SU-DHL-6 (cell line): ENCODE data around the gene COX6B1.

Source experiments
- H2AFZ ChIP-seq: fragments of 200-600 bp; sonication (generic); 2 replicates; pipeline ENCODE4 v1.6.1; 2014; ENCODE audit warnings: low read depth, mild to moderate bottlenecking, moderate library complexity, mixed read lengths, antibody characterized with exemption, low read length; ENCODE audit not compliant: severe bottlenecking
- H3F3A ChIP-seq: fragments of 200-600 bp; shearing (Covaris generic); 2 replicates; pipeline ENCODE4 v1.6.0; 2016; ENCODE audit warnings: antibody characterized with exemption, mild to moderate bottlenecking; ENCODE audit not compliant: insufficient read depth
- H3K27ac ChIP-seq: fragments of 200-600 bp; sonication (generic); 2 replicates; pipeline ENCODE4 v1.5.1; 2016; ENCODE audit warnings: low read depth, mild to moderate bottlenecking, low read length, moderate library complexity, mixed read lengths
- H3K27me3 ChIP-seq: fragments of 200-600 bp; sonication (generic), shearing (Covaris generic); 2 replicates; pipeline ENCODE4 v1.6.0; 2014; ENCODE audit warnings: mild to moderate bottlenecking, low read length
- H3K36me3 ChIP-seq: fragments of 200-600 bp; sonication (generic); 2 replicates; pipeline ENCODE4 v1.6.1; 2014; ENCODE audit warnings: mild to moderate bottlenecking, low read length, mixed read lengths
- H3K4me2 ChIP-seq: fragments of 300-600, 200-600 bp; shearing (Covaris generic), sonication (generic); 2 replicates; pipeline ENCODE4 v1.6.0; 2014; ENCODE audit warnings: low read length, low read depth, mild to moderate bottlenecking; ENCODE audit not compliant: poor library complexity, severe bottlenecking
- H3K4me3 ChIP-seq: fragments of 200-600 bp; sonication (generic); 2 replicates; pipeline ENCODE4 v1.5.1; 2014; ENCODE audit warnings: antibody characterized with exemption, low read length, mild to moderate bottlenecking, mixed read lengths; ENCODE audit not compliant: insufficient read depth, poor library complexity, severe bottlenecking
- H3K79me2 ChIP-seq: fragments of 200-600 bp; sonication (generic); 2 replicates; pipeline ENCODE4 v1.6.1; 2014; ENCODE audit warnings: mild to moderate bottlenecking, low read length, moderate library complexity; ENCODE audit not compliant: insufficient read depth
- H3K9ac ChIP-seq: fragments of 200-600 bp; sonication (generic); 2 replicates; pipeline ENCODE4 v1.7.0; 2014; ENCODE audit warnings: mild to moderate bottlenecking, low read length
- H3K9me2 ChIP-seq: fragments of 200-600 bp; sonication (generic); replicated peaks from 2 replicates; pipeline ENCODE4 v1.6.1; 2014; ENCODE audit warnings: low read length; ENCODE audit not compliant: insufficient read depth
- H3K9me3 ChIP-seq: fragments of 200-600 bp; sonication (generic); 2 replicates; pipeline ENCODE4 v1.6.1; 2014; ENCODE audit warnings: low read length, mixed read lengths; ENCODE audit not compliant: insufficient read depth
- H4K20me1 ChIP-seq: fragments of 200-600 bp; sonication (generic); 2 replicates; pipeline ENCODE4 v1.6.1; 2014; ENCODE audit warnings: low read depth, mild to moderate bottlenecking, antibody characterized with exemption, low read length, moderate library complexity, mixed read lengths
- CTCF ChIP-seq: fragments of 200-600 bp; sonication (generic); IDR thresholded peaks from one replicate; pipeline ENCODE4 v1.5.1; 2017; ENCODE audit warnings: antibody characterized with exemption, mild to moderate bottlenecking, low read length, moderate library complexity; ENCODE audit not compliant: insufficient read depth, poor library complexity, severe bottlenecking
- EZH2phosphoT487 ChIP-seq: fragments of 200-600 bp; sonication (generic), shearing (Covaris generic); conservative IDR thresholded peaks from 2 replicates; pipeline ENCODE4 v1.6.1; 2018; ENCODE audit warnings: mild to moderate bottlenecking, antibody characterized with exemption, low read length, moderate library complexity, mixed read lengths

The COX6B1 gene

DNA sequence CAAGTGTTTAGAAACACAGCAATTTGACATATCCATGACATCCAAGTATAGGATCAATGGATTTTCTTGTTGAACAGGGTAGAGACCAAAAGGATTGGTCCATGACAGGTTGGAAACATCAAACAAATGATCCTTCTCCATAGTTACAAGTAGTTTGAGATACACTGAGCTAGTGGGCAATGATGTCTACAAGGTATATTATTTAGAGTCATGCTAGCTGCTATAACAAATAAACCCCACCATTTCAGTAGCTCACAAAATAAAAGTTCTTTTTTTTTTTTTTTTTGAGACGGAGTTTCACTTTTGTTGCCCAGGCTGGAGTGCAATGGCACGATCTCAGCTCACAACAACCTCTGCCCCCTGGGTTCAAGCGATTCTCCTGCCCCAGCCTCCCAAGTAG, 40.5 kb upstream of the COX6B1 start:
- TF ChIP-seq EZH2phosphoT487 (no peak), CTCF (no peak)
- H3K27me3 ChIP-seq, result no peaks in the 10 kb centered on the region
- H3K36me3 ChIP-seq, result no peaks in the 10 kb centered on the region
- H3K79me2 ChIP-seq, result no peaks in the 10 kb centered on the region
- no peak overlapping the region for H3K9ac ChIP-seq
- no peaks in the 10 kb centered on the region for H3F3A ChIP-seq
- H3K27ac ChIP-seq, result no peak overlapping the region
- no peaks in the 10 kb centered on the region for H3K9me3 ChIP-seq
- H4K20me1 ChIP-seq, result no peaks in the 10 kb centered on the region
- H3K4me3 ChIP-seq, result no peak overlapping the region
- no peak overlapping the region for H3K4me2 ChIP-seq
- H3K9me2 ChIP-seq, result no peaks in the 10 kb centered on the region
- no peak overlapping the region for H2AFZ ChIP-seq

DNA sequence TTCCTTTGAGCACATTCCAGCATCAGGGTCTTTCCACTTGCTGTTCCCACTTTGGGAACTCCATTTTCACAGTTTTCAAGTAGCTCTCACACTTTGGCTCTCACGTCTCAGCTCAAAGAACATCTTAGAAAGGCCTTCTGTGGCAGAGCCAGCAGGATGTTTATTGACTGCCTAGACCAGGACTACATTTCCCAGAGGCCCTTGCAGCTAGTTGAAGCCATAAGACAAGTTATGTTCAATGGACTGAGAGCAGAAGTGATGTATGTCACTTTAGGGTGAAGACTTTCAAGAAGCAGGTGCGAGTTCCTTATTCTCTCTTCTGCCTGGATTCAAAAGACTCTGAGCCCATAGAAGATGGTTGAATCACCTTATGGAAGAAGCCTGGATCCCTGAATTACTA, 39.9 kb upstream of the COX6B1 start:
- no peaks in the 10 kb centered on the region for H3K9me2 ChIP-seq
- no peak for TF ChIP-seq EZH2phosphoT487
- TF ChIP-seq CTCF, result no peak
- no peak overlapping the region for H2AFZ ChIP-seq
- H3K27ac ChIP-seq, result no peak overlapping the region
- H3K36me3 ChIP-seq, result no peaks in the 10 kb centered on the region
- H3K4me2 ChIP-seq, result no peak overlapping the region
- no peak overlapping the region for H3K9ac ChIP-seq
- no peaks in the 10 kb centered on the region for H4K20me1 ChIP-seq
- no peaks in the 10 kb centered on the region for H3F3A ChIP-seq
- peaks cover 5% of the 10 kb centered on the region; the same call in 1 of the 2 replicates for H3K79me2 ChIP-seq
- no peak overlapping the region for H3K4me3 ChIP-seq
- H3K9me3 ChIP-seq, result no peaks in the 10 kb centered on the region
- H3K27me3 ChIP-seq, result no peaks in the 10 kb centered on the region

GRCh38 chr19:35609851-35610353, 38.2 kb upstream of the COX6B1 start:
- H3K9me3 ChIP-seq, result no peaks in the 10 kb centered on the region
- H3K4me2 ChIP-seq, result no peak overlapping the region
- H3K27me3 ChIP-seq, result no peaks in the 10 kb centered on the region
- no peaks in the 10 kb centered on the region for H4K20me1 ChIP-seq
- H3F3A ChIP-seq, result no peaks in the 10 kb centered on the region
- H3K36me3 ChIP-seq, result no peaks in the 10 kb centered on the region
- no peaks in the 10 kb centered on the region for H3K9me2 ChIP-seq
- H3K4me3 ChIP-seq, result no peak overlapping the region
- H3K9ac ChIP-seq, result no peak overlapping the region
- no peak overlapping the region for H2AFZ ChIP-seq
- no peak overlapping the region for H3K27ac ChIP-seq
- peaks cover 8% of the 10 kb centered on the region; the same call in 1 of the 2 replicates for H3K79me2 ChIP-seq
- no peak for TF ChIP-seq EZH2phosphoT487
- TF ChIP-seq CTCF, result no peak
